LNCAP (cell line): ENCODE measurements around the gene COPS4.

Experiments
- CTCF ChIP-seq: fragments of 450-650 bp; IDR thresholded peaks from 2 replicates; pipeline ENCODE4 v1.5.1; 2017; ENCODE audit warnings: mild to moderate bottlenecking

COPS4 gene

GRCh38 chr4:83071116-83071515 lies 36.1 kb downstream of the COPS4 start:
- TF ChIP-seq CTCF: no peak

DNA sequence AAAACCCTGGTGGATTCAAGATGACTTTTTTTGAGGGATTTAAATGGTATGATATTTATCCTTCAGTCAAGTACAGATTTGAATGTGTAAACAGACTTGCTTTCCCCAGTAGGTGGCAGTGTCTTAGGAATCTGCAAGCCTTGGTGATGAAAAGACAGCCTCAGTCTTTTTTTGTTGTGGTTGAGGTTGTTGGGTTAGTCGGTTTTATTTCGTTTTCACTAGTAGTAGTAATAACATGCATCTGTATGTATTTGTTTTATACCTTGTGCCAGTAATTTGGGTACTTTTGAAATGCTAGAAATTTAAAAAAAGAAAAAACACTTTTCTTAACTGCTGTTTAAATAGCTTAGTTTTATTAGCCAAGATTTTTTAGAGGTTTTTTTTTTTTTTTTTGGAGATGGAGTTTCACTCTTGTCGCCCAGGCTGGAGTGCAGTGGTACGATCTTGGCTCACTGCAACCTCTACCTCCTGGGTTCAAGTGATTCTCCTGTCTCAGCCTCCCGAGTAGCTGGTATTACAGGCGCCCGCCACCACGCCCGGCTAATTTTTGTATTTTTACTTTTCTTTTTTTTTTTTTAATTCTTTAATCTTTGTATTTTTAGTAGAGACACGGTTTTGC lies 39.2 kb downstream of the COPS4 start:
- peak; percentile 82 for TF ChIP-seq CTCF

DNA sequence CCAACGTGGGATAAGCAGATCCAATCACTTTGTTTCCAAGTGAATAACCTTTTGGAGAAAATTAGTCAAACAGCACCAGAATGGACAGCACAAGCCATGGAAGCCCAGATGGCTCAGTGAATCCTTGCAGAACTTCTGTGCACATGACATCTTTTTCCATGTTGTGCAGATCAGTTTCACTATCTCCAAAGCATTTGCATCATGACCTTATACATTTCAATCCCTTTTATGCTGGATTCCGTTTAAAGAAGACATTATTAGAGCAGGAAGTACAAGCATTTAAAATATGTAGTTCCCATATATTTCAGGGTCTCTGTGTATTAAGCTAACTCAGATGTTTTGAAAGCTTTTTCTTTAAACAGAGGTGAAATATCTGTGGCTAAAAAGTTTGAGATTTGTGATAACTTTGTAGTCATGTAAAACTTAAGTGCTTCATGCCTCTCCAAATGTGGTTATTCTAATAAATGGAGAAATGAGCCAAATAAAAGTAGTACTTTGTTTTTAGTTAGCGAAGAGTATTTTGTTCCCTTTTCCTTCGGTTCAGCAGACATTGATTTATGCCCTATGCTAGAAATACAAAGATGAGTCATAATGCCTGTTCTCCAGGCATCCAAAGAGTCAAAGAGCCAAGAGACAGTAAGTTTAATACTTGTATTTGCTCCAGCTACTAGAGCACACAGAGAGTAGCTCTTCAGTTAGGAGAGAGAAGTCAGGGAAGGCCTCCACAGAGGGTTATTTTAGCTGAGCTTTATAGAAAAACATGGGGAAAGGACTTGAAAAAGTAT lies 40.5 kb downstream of the COPS4 start:
- no peak for TF ChIP-seq CTCF

- no peak for TF ChIP-seq CTCF
Measured at GRCh38 chr4:83080561-83080960, 45.6 kb downstream of the COPS4 start.

DNA sequence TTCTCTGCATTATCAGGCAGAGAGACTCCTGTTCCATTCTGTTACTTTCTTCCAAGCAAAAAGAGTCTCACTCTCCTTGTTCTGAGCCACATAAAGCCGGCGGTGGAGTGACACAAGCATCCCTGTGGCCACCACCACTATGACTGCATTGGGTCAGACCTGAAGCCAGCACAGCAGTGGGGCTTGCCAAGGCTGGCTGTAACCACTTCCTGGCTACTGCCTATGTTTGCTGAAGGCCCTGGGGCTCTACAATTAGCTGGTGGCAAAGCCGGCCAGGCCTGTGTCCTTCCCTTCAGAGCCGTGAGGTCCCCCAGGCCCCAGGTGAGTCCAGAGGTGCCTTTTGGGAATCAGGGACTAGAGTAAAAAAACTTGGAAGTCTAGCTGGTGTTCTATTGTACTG lies 47.8 kb downstream of the COPS4 start:
- no peak for TF ChIP-seq CTCF

DNA sequence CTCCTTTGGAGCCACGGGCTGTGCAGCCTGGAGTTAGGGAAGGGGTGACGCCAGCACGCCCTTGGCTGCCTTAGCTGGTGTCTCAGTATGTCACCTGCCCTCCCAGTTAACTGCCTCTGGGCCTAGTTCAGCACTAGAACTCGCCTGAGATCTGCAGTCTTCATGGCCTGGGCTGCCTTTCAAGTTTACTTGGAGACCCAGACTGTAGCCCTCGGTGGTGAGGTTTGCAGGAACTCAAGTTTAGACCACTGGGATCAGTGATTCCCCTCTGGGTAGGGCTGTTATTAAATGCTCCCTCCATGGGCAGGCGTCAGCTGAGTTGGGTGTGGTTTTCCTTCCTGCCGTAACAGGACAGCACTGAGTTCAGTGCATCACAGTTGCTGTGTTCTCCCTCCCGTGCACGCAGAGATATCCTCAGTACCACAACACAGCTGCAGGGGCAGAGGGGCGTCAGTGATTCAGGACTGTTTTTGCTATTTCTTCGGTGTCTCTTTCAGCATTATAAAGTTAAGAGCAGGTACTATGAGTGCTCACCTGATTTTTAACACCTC lies 49.0 kb downstream of the COPS4 start:
- TF ChIP-seq CTCF: no peak

DNA sequence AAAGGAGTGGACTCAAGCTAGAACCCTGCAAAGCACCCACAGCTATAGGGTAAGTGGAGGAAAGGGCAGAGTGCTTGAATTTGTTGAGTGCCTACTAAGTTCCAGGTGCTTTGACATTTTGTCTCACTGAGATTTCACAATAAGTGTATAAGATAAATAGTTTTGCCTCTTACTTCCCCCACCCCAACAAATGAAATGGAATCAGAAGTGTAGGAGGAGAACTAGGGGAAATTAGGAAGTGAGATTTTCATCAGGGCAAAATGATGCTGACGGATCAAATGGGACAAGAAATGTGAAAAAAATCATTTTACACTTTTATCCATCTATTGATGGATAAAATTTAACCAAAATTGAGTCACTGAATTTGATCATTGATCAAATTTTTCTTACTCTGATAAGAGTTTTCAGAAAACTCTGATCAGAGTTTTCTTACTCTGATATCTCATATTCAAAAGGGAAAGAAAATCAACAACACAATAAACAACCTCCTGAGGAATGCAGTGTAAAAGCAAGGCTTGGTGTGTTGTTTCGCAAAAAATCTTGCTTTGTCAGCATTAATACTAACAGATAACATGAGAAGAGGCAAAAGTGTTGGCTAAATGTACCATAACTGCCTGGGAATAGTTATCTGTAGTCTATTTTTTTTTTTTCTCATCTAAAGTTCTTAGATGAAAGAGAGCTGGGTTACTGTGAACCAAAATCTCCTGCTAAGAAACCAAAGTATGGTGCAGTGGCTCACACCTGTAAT lies 54.6 kb downstream of the COPS4 start:
- no peak for TF ChIP-seq CTCF
